Endothelial cell of umbilical vein (primary cell): ENCODE data around the gene USF2.

Experiments used
- EZH2 ChIP-seq: IDR thresholded peaks from 2 replicates; pipeline ENCODE4 v1.6.1; 2012; ENCODE audit warnings: borderline replicate concordance, low read depth, mild to moderate bottlenecking, moderate library complexity, low read length, inconsistent platforms; ENCODE audit not compliant: severe bottlenecking
- FOS ChIP-seq: IDR thresholded peaks from 2 replicates; pipeline ENCODE4 v1.6.1; 2011; ENCODE audit warnings: mild to moderate bottlenecking, low read length, moderate library complexity, borderline replicate concordance; ENCODE audit not compliant: insufficient read depth
- GATA2 ChIP-seq: IDR thresholded peaks from 2 replicates; pipeline ENCODE4 v1.7.0; 2011; ENCODE audit warnings: low read depth, mild to moderate bottlenecking, moderate library complexity, mixed read lengths, low read length; ENCODE audit not compliant: insufficient read length, insufficient read depth
- JUN ChIP-seq: IDR thresholded peaks from 2 replicates; pipeline ENCODE4 v1.6.1; 2011; ENCODE audit warnings: borderline replicate concordance, low read depth; ENCODE audit not compliant: insufficient read length, insufficient read depth
- MYC ChIP-seq: IDR thresholded peaks from one replicate; pipeline ENCODE4 v1.6.1; 2011; ENCODE audit warnings: mild to moderate bottlenecking, low read depth, low read length
- POLR2A ChIP-seq: IDR thresholded peaks from 2 replicates; pipeline ENCODE4 v1.6.1; 2012; ENCODE audit warnings: low read depth, mild to moderate bottlenecking, control low read depth, low read length
- POLR2AphosphoS5 ChIP-seq: IDR thresholded peaks from 2 replicates; pipeline ENCODE4 v1.6.1; 2012; ENCODE audit warnings: low read depth, mild to moderate bottlenecking, control low read depth, low read length, moderate library complexity; ENCODE audit not compliant: insufficient read depth
- TF ChIP-seq, protein P1 (sequence below), 2 donors: IDR thresholded peaks; 1 replicate in 1 of 2; 2 replicates in 1 of 2; pipeline ENCODE4 v1.5.1; 2011; ENCODE audit warnings: low read length in 2 of 2, mild to moderate bottlenecking in 2 of 2, moderate library complexity in 2 of 2, control low read depth in 1 of 2, inconsistent platforms in 1 of 2, low read depth in 1 of 2; ENCODE audit not compliant: insufficient read depth in 1 of 2; ENCODE audit errors: extremely low read depth in 1 of 2
- TF ChIP-seq, protein P2 (sequence below): IDR thresholded peaks from 2 replicates; pipeline ENCODE4 v1.6.1; 2011; ENCODE audit not compliant: insufficient read depth, insufficient read length

DNA sequence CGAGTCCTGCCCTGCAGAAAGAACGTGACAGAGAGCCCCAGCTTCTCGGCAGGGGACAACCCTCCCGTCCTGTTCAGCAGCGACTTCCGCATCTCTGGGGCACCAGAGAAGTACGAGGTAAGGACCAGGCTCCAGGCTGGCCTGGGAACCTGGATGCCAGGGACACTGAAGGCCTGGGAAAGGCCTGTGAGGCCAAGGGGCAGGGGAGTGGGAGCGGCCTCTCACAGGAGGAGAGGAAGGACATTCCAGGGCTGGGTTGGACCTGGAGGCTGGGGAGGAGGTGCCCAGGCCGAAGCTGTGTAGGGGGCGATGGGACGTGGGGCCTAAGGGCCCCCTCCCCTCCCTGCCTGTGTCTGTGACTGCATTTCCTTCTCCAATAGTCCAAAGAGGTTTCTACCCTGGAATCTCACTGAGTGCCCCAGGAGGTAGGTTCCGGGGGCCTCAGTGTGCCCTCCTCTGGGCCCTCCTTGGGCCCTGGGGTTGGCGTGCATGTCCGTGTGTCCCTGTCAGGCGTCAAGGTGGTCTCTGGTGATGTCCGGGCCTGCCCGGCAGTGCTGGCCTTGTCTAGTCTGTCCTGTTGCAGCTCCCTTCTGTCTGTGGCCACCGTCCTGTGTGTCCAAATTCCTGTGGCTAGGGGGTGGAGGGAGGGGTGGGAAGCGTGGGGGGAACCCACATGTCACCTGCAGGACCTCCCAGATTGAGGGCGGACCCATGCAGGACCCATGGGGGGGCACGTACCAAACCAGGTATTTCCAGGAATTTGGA is 43.3 kb downstream of the USF2 start:
- TF ChIP-seq EZH2, result no peak
- TF ChIP-seq POLR2AphosphoS5, result no peak
- TF ChIP-seq, protein P1, sequence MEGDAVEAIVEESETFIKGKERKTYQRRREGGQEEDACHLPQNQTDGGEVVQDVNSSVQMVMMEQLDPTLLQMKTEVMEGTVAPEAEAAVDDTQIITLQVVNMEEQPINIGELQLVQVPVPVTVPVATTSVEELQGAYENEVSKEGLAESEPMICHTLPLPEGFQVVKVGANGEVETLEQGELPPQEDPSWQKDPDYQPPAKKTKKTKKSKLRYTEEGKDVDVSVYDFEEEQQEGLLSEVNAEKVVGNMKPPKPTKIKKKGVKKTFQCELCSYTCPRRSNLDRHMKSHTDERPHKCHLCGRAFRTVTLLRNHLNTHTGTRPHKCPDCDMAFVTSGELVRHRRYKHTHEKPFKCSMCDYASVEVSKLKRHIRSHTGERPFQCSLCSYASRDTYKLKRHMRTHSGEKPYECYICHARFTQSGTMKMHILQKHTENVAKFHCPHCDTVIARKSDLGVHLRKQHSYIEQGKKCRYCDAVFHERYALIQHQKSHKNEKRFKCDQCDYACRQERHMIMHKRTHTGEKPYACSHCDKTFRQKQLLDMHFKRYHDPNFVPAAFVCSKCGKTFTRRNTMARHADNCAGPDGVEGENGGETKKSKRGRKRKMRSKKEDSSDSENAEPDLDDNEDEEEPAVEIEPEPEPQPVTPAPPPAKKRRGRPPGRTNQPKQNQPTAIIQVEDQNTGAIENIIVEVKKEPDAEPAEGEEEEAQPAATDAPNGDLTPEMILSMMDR (IDR thresholded peaks at IDR 0.05; ENCODE audit: extremely low read depth in 1 of 2, insufficient read depth in 1 of 2, low read depth in 1 of 2, low read length in 2 of 2), result no peak
- TF ChIP-seq POLR2A, result no peak
- TF ChIP-seq, protein P2, sequence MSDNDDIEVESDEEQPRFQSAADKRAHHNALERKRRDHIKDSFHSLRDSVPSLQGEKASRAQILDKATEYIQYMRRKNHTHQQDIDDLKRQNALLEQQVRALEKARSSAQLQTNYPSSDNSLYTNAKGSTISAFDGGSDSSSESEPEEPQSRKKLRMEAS, result no peak
- no peak for TF ChIP-seq FOS
- TF ChIP-seq MYC, result no peak
- TF ChIP-seq GATA2, result no peak
- TF ChIP-seq JUN, result no peak
